ENCODE measurements around the gene AKAP13.

The AKAP13 gene

GRCh38 chr15:85649372-85649771 lies 269.0 kb downstream of the AKAP13 start:
- Histone ChIP-seq H2AFZ (no peak overlapping the region), H3K9me3 (ENCODE audit: control insufficient read depth, low read length) (no peaks in the 10 kb centered on the region), H3K9ac (no peak overlapping the region), H3K4me2 (ENCODE audit: low read length) (no peak overlapping the region), H3K4me1 (no peaks in the 10 kb centered on the region), H3K36me3 (ENCODE audit: control insufficient read depth, insufficient read depth, low read length) (no peaks in the 10 kb centered on the region), H3K27ac (no peak overlapping the region), H3K4me3 (ENCODE audit: low read depth, low read length) (no peak overlapping the region), H3K79me2 (no peaks in the 10 kb centered on the region), H3K27me3 (ENCODE audit: control insufficient read depth, insufficient read depth, low read length) (no peaks in the 10 kb centered on the region)
- TF ChIP-seq CTCF (IDR thresholded peaks at IDR 0.05), result no peak

- no peaks in the 10 kb centered on the region for H3K79me2 ChIP-seq
- TF ChIP-seq CTCF (IDR thresholded peaks at IDR 0.05), result no peak
- H3K9me3 ChIP-seq (ENCODE audit: control insufficient read depth, low read length), result no peaks in the 10 kb centered on the region
- H3K27me3 ChIP-seq (ENCODE audit: control insufficient read depth, insufficient read depth, low read length), result no peaks in the 10 kb centered on the region
- no peak overlapping the region for H3K4me2 ChIP-seq (ENCODE audit: low read length)
- no peak overlapping the region for H3K9ac ChIP-seq
- H3K4me3 ChIP-seq (ENCODE audit: low read depth, low read length), result no peak overlapping the region
- no peak overlapping the region for H3K27ac ChIP-seq
- no peaks in the 10 kb centered on the region for H3K4me1 ChIP-seq
- no peaks in the 10 kb centered on the region for H3K36me3 ChIP-seq (ENCODE audit: control insufficient read depth, insufficient read depth, low read length)
- H2AFZ ChIP-seq, result no peak overlapping the region
Observed at GRCh38 chr15:85651548-85651947, 271.1 kb downstream of the AKAP13 start.

GRCh38 chr15:85652457-85652856 lies 272.1 kb downstream of the AKAP13 start:
- no peaks in the 10 kb centered on the region for H3K79me2 ChIP-seq
- no peaks in the 10 kb centered on the region for H3K9me3 ChIP-seq (ENCODE audit: control insufficient read depth, low read length)
- H3K9ac ChIP-seq, result no peak overlapping the region
- H2AFZ ChIP-seq, result no peak overlapping the region
- no peak for TF ChIP-seq CTCF (IDR thresholded peaks at IDR 0.05)
- H3K4me1 ChIP-seq, result no peaks in the 10 kb centered on the region
- no peak overlapping the region for H3K4me2 ChIP-seq (ENCODE audit: low read length)
- H3K4me3 ChIP-seq (ENCODE audit: low read depth, low read length), result no peak overlapping the region
- no peaks in the 10 kb centered on the region for H3K36me3 ChIP-seq (ENCODE audit: control insufficient read depth, insufficient read depth, low read length)
- H3K27me3 ChIP-seq (ENCODE audit: control insufficient read depth, insufficient read depth, low read length), result no peaks in the 10 kb centered on the region
- no peak overlapping the region for H3K27ac ChIP-seq

- Histone ChIP-seq H3K27ac (no peak overlapping the region), H3K4me3 (ENCODE audit: low read depth, low read length) (no peak overlapping the region), H3K9ac (no peak overlapping the region), H3K9me3 (ENCODE audit: control insufficient read depth, low read length) (no peaks in the 10 kb centered on the region), H3K36me3 (ENCODE audit: control insufficient read depth, insufficient read depth, low read length) (no peaks in the 10 kb centered on the region), H3K4me1 (no peaks in the 10 kb centered on the region), H3K79me2 (no peaks in the 10 kb centered on the region), H3K27me3 (ENCODE audit: control insufficient read depth, insufficient read depth, low read length) (no peaks in the 10 kb centered on the region), H3K4me2 (ENCODE audit: low read length) (no peak overlapping the region), H2AFZ (no peak overlapping the region)
- TF ChIP-seq CTCF (IDR thresholded peaks at IDR 0.05), result no peak
Observed at GRCh38 chr15:85657132-85657531, 276.7 kb downstream of the AKAP13 start.

GRCh38 chr15:85658816-85659215 lies 278.4 kb downstream of the AKAP13 start:
- no peaks in the 10 kb centered on the region for H3K4me1 ChIP-seq
- H3K4me2 ChIP-seq (ENCODE audit: low read length), result no peak overlapping the region
- H3K9me3 ChIP-seq (ENCODE audit: control insufficient read depth, low read length), result no peaks in the 10 kb centered on the region
- no peak for TF ChIP-seq CTCF (IDR thresholded peaks at IDR 0.05)
- H3K27me3 ChIP-seq (ENCODE audit: control insufficient read depth, insufficient read depth, low read length), result no peaks in the 10 kb centered on the region
- H3K4me3 ChIP-seq (ENCODE audit: low read depth, low read length), result no peak overlapping the region
- H3K36me3 ChIP-seq (ENCODE audit: control insufficient read depth, insufficient read depth, low read length), result no peaks in the 10 kb centered on the region
- no peak overlapping the region for H3K27ac ChIP-seq
- no peak overlapping the region for H2AFZ ChIP-seq
- H3K9ac ChIP-seq, result no peak overlapping the region
- H3K79me2 ChIP-seq, result no peaks in the 10 kb centered on the region

Measured in parathyroid adenoma (tissue), 2 donors.